WTC11 (cell line): Measurements from ENCODE around the gene ENTR1. TPM values are rescaled to one million over a fixed set of nuclear protein-coding genes. Genes with fewer than 3 reads are reported as not detected.

Experiments
- ATAC-seq: fragments of 200-7000 bp; cut with Tn5 transposase; 2 replicates; pipeline ENCODE4 v1.10.0; 2021; ENCODE audit warnings: mild to moderate bottlenecking, moderate library complexity
- CTCF ChIA-PET: fragments of 300-600 bp; sonication (Branson Sonifier 250); formaldehyde crosslinking; loops from one replicate; lab custom pipeline; 2021; ENCODE audit warnings: antibody characterized with exemption; lab: Charles Lee
- POLR2A ChIA-PET: fragments of 350-600 bp; sonication (Branson Sonifier 250); formaldehyde crosslinking; loops from one replicate; lab custom pipeline; 2021; ENCODE audit warnings: antibody characterized with exemption; lab: Charles Lee
- DNase-seq: peaks from one replicate; pipeline ENCODE4 v3.0.0; 2021; ENCODE audit warnings: low spot score
- H3K27ac Mint-ChIP-seq: 2 replicates; pipeline ENCODE4 v1.8.0; 2021; ENCODE audit warnings: mixed read lengths
- H3K27me3 Mint-ChIP-seq: 2 replicates; pipeline ENCODE4 v1.8.0; 2021; ENCODE audit warnings: low read depth, mild to moderate bottlenecking, moderate library complexity, mixed read lengths
- H3K36me3 Mint-ChIP-seq: 2 replicates; pipeline ENCODE4 v1.8.0; 2021; ENCODE audit warnings: mixed read lengths
- H3K4me1 Mint-ChIP-seq: 2 replicates; pipeline ENCODE4 v1.8.0; 2022; ENCODE audit warnings: mixed read lengths
- H3K4me3 Mint-ChIP-seq: 2 replicates; pipeline ENCODE4 v1.8.0; 2021; ENCODE audit warnings: mild to moderate bottlenecking, moderate library complexity, mixed read lengths
- H3K9me3 Mint-ChIP-seq: 2 replicates; pipeline ENCODE4 v1.8.0; 2021; ENCODE audit warnings: mixed read lengths
- CREM ChIP-seq: sonication (generic); formaldehyde crosslinking; IDR thresholded peaks from 2 replicates; pipeline ENCODE4 v1.8.1; 2022; ENCODE audit warnings: mild to moderate bottlenecking, missing genetic modification reagents, moderate library complexity
- E2F5 ChIP-seq: sonication (generic); formaldehyde crosslinking; IDR thresholded peaks from 2 replicates; pipeline ENCODE4 v1.8.1; 2022; ENCODE audit warnings: mild to moderate bottlenecking, moderate library complexity, missing genetic modification reagents
- ELF4 ChIP-seq: sonication (generic); formaldehyde crosslinking; IDR thresholded peaks from 2 replicates; pipeline ENCODE4 v1.8.1; 2022; ENCODE audit warnings: low read depth, mild to moderate bottlenecking, moderate library complexity, missing genetic modification reagents
- FOXJ3 ChIP-seq: sonication (generic); formaldehyde crosslinking; IDR thresholded peaks from 2 replicates; pipeline ENCODE4 v1.9.0; 2021; ENCODE audit warnings: missing genetic modification reagents, mild to moderate bottlenecking, borderline replicate concordance
- FOXP1 ChIP-seq: sonication (generic); formaldehyde crosslinking; IDR thresholded peaks from 2 replicates; pipeline ENCODE4 v1.8.0; 2022; ENCODE audit warnings: missing genetic modification reagents, mild to moderate bottlenecking, moderate library complexity, borderline replicate concordance
- GABPB1 ChIP-seq: sonication (generic); formaldehyde crosslinking; IDR thresholded peaks from 2 replicates; pipeline ENCODE4 v1.8.1; 2023; ENCODE audit warnings: mild to moderate bottlenecking, missing genetic modification reagents
- GTF2I ChIP-seq: fragments of 250-450 bp; sonication (Bioruptor Pico); conservative IDR thresholded peaks from 2 replicates; pipeline ENCODE4 v1.4.0; 2021; ENCODE audit warnings: mild to moderate bottlenecking
- IRF2 ChIP-seq: sonication (generic); formaldehyde crosslinking; IDR thresholded peaks from 2 replicates; pipeline ENCODE4 v1.8.0; 2022; ENCODE audit warnings: low read depth, missing genetic modification reagents, borderline replicate concordance
- KAT7 ChIP-seq: sonication (generic); formaldehyde crosslinking; IDR thresholded peaks from 2 replicates; pipeline ENCODE4 v1.8.1; 2023; ENCODE audit warnings: missing genetic modification reagents, mild to moderate bottlenecking, borderline replicate concordance
- MLX ChIP-seq: sonication (generic); formaldehyde crosslinking; IDR thresholded peaks from 2 replicates; pipeline ENCODE4 v1.8.1; 2023; ENCODE audit warnings: mild to moderate bottlenecking, missing genetic modification reagents, moderate library complexity
- NR3C1 ChIP-seq: sonication (generic); formaldehyde crosslinking; conservative IDR thresholded peaks from 2 replicates; pipeline ENCODE4 v1.8.1; 2023; ENCODE audit warnings: low read depth, mild to moderate bottlenecking, missing genetic modification reagents
- PREB ChIP-seq: sonication (generic); formaldehyde crosslinking; IDR thresholded peaks from 2 replicates; pipeline ENCODE4 v1.8.1; 2022; ENCODE audit warnings: mild to moderate bottlenecking, missing genetic modification reagents, moderate library complexity, borderline replicate concordance
- RELA ChIP-seq: sonication (generic); formaldehyde crosslinking; IDR thresholded peaks from 2 replicates; pipeline ENCODE4 v1.8.1; 2022; ENCODE audit warnings: missing genetic modification reagents, mild to moderate bottlenecking, borderline replicate concordance
- SMAD3 ChIP-seq: sonication (generic); formaldehyde crosslinking; IDR thresholded peaks from 2 replicates; pipeline ENCODE4 v1.8.0; 2022; ENCODE audit warnings: missing genetic modification reagents, mild to moderate bottlenecking, borderline replicate concordance
- SOX15 ChIP-seq: fragments of 250-450 bp; sonication (Bioruptor Pico); IDR thresholded peaks from 2 replicates; pipeline ENCODE4 v1.9.0; 2021; ENCODE audit warnings: mild to moderate bottlenecking
- TEAD1 ChIP-seq: sonication (generic); formaldehyde crosslinking; IDR thresholded peaks from 2 replicates; pipeline ENCODE4 v1.8.0; 2022; ENCODE audit warnings: mild to moderate bottlenecking, missing genetic modification reagents
- TP53 ChIP-seq: sonication (generic); formaldehyde crosslinking; IDR thresholded peaks from 2 replicates; pipeline ENCODE4 v1.8.1; 2023; ENCODE audit warnings: mild to moderate bottlenecking, missing genetic modification reagents
- ZNF138 ChIP-seq: sonication (generic); formaldehyde crosslinking; conservative IDR thresholded peaks from 2 replicates; pipeline ENCODE4 v1.8.1; 2022; ENCODE audit warnings: mild to moderate bottlenecking, moderate library complexity, missing genetic modification reagents
- ZNF232 ChIP-seq: sonication (generic); formaldehyde crosslinking; IDR thresholded peaks from 2 replicates; pipeline ENCODE4 v1.8.0; 2022; ENCODE audit warnings: mild to moderate bottlenecking, missing genetic modification reagents
- total RNA-seq: library from RNA; stranded (reverse); gene quantifications from 3 replicates; pipeline ENCODE4 v1.2.3, GENCODE V29; 2021
- TF ChIP-seq, protein P1 (sequence below): fragments of 250-450 bp; sonication (Bioruptor Pico); IDR thresholded peaks from 2 replicates; pipeline ENCODE4 v1.9.0; 2021; ENCODE audit warnings: mild to moderate bottlenecking, borderline replicate concordance
- TF ChIP-seq, protein P2 (sequence below): sonication (generic); formaldehyde crosslinking; IDR thresholded peaks from 2 replicates; pipeline ENCODE4 v1.8.0; 2022; ENCODE audit warnings: mild to moderate bottlenecking, missing genetic modification reagents
- TF ChIP-seq, protein P3 (sequence below): sonication (generic); formaldehyde crosslinking; IDR thresholded peaks from 2 replicates; pipeline ENCODE4 v1.8.1; 2023; ENCODE audit warnings: mild to moderate bottlenecking, missing genetic modification reagents, borderline replicate concordance
- TF ChIP-seq, protein P4 (sequence below): sonication (generic); formaldehyde crosslinking; IDR thresholded peaks from 2 replicates; pipeline ENCODE4 v1.8.0; 2022; ENCODE audit warnings: mild to moderate bottlenecking, missing genetic modification reagents

The ENTR1 gene
- total RNA-seq, 1 experiment from 2014 or later = 140 TPM

GRCh38 chr9:136433043-136433715, 22.8 kb upstream of the ENTR1 start:
- POLR2A ChIA-PET = no interaction called here
- TF ChIP-seq TEAD1 = no peak
- TF ChIP-seq MLX (CRISPR knock-in tag) = no peak
- TF ChIP-seq PREB (CRISPR knock-in tag) = no peak
- TF ChIP-seq GTF2I (CRISPR knock-in tag) = no peak
- TF ChIP-seq ZNF232 (CRISPR knock-in tag) = no peak
- TF ChIP-seq RELA = no peak
- no peak for TF ChIP-seq ZNF138
- TF ChIP-seq, protein P1, sequence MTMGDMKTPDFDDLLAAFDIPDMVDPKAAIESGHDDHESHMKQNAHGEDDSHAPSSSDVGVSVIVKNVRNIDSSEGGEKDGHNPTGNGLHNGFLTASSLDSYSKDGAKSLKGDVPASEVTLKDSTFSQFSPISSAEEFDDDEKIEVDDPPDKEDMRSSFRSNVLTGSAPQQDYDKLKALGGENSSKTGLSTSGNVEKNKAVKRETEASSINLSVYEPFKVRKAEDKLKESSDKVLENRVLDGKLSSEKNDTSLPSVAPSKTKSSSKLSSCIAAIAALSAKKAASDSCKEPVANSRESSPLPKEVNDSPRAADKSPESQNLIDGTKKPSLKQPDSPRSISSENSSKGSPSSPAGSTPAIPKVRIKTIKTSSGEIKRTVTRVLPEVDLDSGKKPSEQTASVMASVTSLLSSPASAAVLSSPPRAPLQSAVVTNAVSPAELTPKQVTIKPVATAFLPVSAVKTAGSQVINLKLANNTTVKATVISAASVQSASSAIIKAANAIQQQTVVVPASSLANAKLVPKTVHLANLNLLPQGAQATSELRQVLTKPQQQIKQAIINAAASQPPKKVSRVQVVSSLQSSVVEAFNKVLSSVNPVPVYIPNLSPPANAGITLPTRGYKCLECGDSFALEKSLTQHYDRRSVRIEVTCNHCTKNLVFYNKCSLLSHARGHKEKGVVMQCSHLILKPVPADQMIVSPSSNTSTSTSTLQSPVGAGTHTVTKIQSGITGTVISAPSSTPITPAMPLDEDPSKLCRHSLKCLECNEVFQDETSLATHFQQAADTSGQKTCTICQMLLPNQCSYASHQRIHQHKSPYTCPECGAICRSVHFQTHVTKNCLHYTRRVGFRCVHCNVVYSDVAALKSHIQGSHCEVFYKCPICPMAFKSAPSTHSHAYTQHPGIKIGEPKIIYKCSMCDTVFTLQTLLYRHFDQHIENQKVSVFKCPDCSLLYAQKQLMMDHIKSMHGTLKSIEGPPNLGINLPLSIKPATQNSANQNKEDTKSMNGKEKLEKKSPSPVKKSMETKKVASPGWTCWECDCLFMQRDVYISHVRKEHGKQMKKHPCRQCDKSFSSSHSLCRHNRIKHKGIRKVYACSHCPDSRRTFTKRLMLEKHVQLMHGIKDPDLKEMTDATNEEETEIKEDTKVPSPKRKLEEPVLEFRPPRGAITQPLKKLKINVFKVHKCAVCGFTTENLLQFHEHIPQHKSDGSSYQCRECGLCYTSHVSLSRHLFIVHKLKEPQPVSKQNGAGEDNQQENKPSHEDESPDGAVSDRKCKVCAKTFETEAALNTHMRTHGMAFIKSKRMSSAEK (CRISPR knock-in tag) = no peak
- no peak for TF ChIP-seq TP53
- no peak for TF ChIP-seq FOXP1 (CRISPR knock-in tag)
- TF ChIP-seq, all 79 proteins: peak for 0
- H3K27me3 Mint-ChIP-seq = no peaks in the 10 kb centered on the region

DNA sequence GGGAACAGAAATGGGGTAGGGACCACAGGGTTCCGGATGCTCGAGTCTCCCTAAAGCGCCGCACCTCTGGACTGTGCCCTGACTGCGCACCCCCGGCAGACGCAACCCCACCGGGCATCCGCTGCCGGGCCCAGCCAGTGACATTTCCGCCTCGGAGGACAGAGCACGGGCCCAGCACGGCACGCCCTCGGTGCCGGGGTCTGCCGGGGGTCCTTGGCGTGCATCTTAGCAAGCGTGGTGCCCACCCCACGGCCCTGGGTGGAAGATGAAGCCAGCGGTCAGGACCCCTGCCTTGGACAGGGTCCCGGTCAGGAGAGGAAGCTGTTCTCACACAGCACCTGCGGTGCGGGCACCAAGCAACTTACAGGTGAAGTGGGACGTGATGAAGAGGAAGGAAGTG, 22.2 kb upstream of the ENTR1 start:
- POLR2A ChIA-PET = no interaction called here
- Mint-ChIP-seq H3K4me3 (no peak overlapping the region), H3K4me1 (peaks cover 10% of the 10 kb centered on the region), H3K27me3 (no peaks in the 10 kb centered on the region), H3K9me3 (no peaks in the 10 kb centered on the region), H3K36me3 (peaks cover 2% of the 10 kb centered on the region; the same call in 1 of the 2 replicates), H3K27ac (no peak overlapping the region)
- CTCF ChIA-PET = no interaction called here
- ATAC-seq (no peak), DNase-seq (no peak)
- TF ChIP-seq CREM (CRISPR knock-in tag) (no peak), E2F5 (CRISPR knock-in tag) (no peak), ELF4 (no peak), NR3C1 (CRISPR knock-in tag) (no peak), FOXJ3 (no peak), GABPB1 (CRISPR knock-in tag) (no peak), KAT7 (CRISPR knock-in tag) (no peak), SOX15 (CRISPR knock-in tag) (no peak), IRF2 (no peak), SMAD3 (CRISPR knock-in tag) (no peak)
- TF ChIP-seq, protein P2, sequence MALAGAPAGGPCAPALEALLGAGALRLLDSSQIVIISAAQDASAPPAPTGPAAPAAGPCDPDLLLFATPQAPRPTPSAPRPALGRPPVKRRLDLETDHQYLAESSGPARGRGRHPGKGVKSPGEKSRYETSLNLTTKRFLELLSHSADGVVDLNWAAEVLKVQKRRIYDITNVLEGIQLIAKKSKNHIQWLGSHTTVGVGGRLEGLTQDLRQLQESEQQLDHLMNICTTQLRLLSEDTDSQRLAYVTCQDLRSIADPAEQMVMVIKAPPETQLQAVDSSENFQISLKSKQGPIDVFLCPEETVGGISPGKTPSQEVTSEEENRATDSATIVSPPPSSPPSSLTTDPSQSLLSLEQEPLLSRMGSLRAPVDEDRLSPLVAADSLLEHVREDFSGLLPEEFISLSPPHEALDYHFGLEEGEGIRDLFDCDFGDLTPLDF (CRISPR knock-in tag) = no peak
- TF ChIP-seq, protein P3, sequence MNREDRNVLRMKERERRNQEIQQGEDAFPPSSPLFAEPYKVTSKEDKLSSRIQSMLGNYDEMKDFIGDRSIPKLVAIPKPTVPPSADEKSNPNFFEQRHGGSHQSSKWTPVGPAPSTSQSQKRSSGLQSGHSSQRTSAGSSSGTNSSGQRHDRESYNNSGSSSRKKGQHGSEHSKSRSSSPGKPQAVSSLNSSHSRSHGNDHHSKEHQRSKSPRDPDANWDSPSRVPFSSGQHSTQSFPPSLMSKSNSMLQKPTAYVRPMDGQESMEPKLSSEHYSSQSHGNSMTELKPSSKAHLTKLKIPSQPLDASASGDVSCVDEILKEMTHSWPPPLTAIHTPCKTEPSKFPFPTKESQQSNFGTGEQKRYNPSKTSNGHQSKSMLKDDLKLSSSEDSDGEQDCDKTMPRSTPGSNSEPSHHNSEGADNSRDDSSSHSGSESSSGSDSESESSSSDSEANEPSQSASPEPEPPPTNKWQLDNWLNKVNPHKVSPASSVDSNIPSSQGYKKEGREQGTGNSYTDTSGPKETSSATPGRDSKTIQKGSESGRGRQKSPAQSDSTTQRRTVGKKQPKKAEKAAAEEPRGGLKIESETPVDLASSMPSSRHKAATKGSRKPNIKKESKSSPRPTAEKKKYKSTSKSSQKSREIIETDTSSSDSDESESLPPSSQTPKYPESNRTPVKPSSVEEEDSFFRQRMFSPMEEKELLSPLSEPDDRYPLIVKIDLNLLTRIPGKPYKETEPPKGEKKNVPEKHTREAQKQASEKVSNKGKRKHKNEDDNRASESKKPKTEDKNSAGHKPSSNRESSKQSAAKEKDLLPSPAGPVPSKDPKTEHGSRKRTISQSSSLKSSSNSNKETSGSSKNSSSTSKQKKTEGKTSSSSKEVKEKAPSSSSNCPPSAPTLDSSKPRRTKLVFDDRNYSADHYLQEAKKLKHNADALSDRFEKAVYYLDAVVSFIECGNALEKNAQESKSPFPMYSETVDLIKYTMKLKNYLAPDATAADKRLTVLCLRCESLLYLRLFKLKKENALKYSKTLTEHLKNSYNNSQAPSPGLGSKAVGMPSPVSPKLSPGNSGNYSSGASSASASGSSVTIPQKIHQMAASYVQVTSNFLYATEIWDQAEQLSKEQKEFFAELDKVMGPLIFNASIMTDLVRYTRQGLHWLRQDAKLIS (CRISPR knock-in tag) = no peak
- TF ChIP-seq, protein P4, sequence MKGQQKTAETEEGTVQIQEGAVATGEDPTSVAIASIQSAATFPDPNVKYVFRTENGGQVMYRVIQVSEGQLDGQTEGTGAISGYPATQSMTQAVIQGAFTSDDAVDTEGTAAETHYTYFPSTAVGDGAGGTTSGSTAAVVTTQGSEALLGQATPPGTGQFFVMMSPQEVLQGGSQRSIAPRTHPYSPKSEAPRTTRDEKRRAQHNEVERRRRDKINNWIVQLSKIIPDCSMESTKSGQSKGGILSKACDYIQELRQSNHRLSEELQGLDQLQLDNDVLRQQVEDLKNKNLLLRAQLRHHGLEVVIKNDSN = no peak

More at GRCh38 chr9:136433043-136433715, 22.8 kb upstream of the ENTR1 start:
- Mint-ChIP-seq H3K27ac (no peak overlapping the region), H3K9me3 (no peaks in the 10 kb centered on the region), H3K36me3 (peaks cover 2% of the 10 kb centered on the region; the same call in 1 of the 2 replicates), H3K4me3 (no peak overlapping the region), H3K4me1 (peaks cover 15% of the 10 kb centered on the region)
- CTCF ChIA-PET = no interaction called here
- no peak for ATAC-seq
- no peak for DNase-seq
